ENCODE measurements around the gene GNL2. TPM values are rescaled to one million over a fixed set of nuclear protein-coding genes. Genes with fewer than 3 reads are reported as not detected.

The GNL2 gene
- total RNA-seq, 1 experiment from 2014 or later: 106 TPM

GRCh38 chr1:37537378-37537777, 58.4 kb downstream of the GNL2 start:
- H3K79me2 ChIP-seq (ENCODE audit: insufficient read depth, low read length): no peaks in the 10 kb centered on the region
- no peaks in the 10 kb centered on the region for H4K20me1 ChIP-seq (ENCODE audit: control insufficient read depth, insufficient read depth, insufficient read length)
- H2BK120ac ChIP-seq (ENCODE audit: low read depth, low read length, poor library complexity, severe bottlenecking): no peak overlapping the region

More at GRCh38 chr1:37537378-37537777, 58.4 kb downstream of the GNL2 start:
- Mint-ChIP-seq H3K27ac (no peak overlapping the region), H3K36me3 (ENCODE audit: insufficient read depth in 1 of 3, low read depth in 3 of 3) (peaks cover 21 to 61% (median 49%) of the 10 kb centered on the region in 3 experiments), H3K9me3 (no peaks in the 10 kb centered on the region), H3K4me1 (no peaks in the 10 kb centered on the region), H3K4me3 (no peak overlapping the region), H3K27me3 (ENCODE audit: low read depth) (no peaks in the 10 kb centered on the region)
- Histone ChIP-seq H3K27me3 (ENCODE audit: insufficient read depth, low read length) (no peaks in the 10 kb centered on the region), H3K79me1 (ENCODE audit: insufficient read depth, low read depth, low read length, poor library complexity, severe bottlenecking) (no peaks in the 10 kb centered on the region), H2BK12ac (ENCODE audit: insufficient read length, low read depth, low read length) (no peak overlapping the region), H3K4me1 (ENCODE audit: insufficient read depth, low read length) (no peaks in the 10 kb centered on the region), H3K4me2 (ENCODE audit: insufficient read depth, insufficient read length, low read length) (no peak overlapping the region), H2AK5ac (ENCODE audit: insufficient read length, low read length) (no peak overlapping the region), H2BK5ac (ENCODE audit: insufficient read length, low read length) (no peak overlapping the region), H2BK20ac (ENCODE audit: low read depth, low read length, poor library complexity, severe bottlenecking) (no peak overlapping the region), H3K18ac (ENCODE audit: insufficient read length, low read depth, low read length) (no peak overlapping the region), H3K9ac (ENCODE audit: extremely low read depth, insufficient read length, low read length) (no peak overlapping the region), H2AFZ (ENCODE audit: low read length) (no peak overlapping the region), H2BK15ac (ENCODE audit: low read depth, low read length) (no peak overlapping the region), H3K56ac (ENCODE audit: insufficient read length, low read depth, low read length) (no peak overlapping the region), H4K91ac (ENCODE audit: insufficient read length, low read depth, low read length) (no peak overlapping the region), H3K9me3 (ENCODE audit: control insufficient read depth, low read depth, low read length) (no peaks in the 10 kb centered on the region), H3K14ac (ENCODE audit: insufficient read depth, low read length) (no peak overlapping the region), H3K23ac (ENCODE audit: insufficient read length, low read depth, low read length) (no peak overlapping the region), H3K4ac (ENCODE audit: low read depth, low read length) (no peak overlapping the region), H3K23me2 (ENCODE audit: insufficient read length, low read depth, low read length, poor library complexity, severe bottlenecking) (no peaks in the 10 kb centered on the region), H4K8ac (replicated peaks; ENCODE audit: insufficient read length, low read depth, low read length) (no peak overlapping the region), H3T11ph (ENCODE audit: low read length) (no peak overlapping the region), H3K27ac (ENCODE audit: insufficient read length, low read depth, low read length) (no peak overlapping the region), H4K5ac (ENCODE audit: insufficient read length, low read depth, low read length) (no peak overlapping the region)
- TF ChIP-seq CTCF (conservative IDR thresholded peaks at IDR 0.05): no peak
- no peak for DNase-seq
- no CpG with 5 or more reads among the region's 2 CpGs for WGBS (ENCODE audit: extremely low coverage, insufficient read length, low lambda C conversion rate)

Measured in H9 (cell line).